Neutrophil (primary cell): ENCODE measurements around the gene GUCA1C.

Experiments
- H3K27ac ChIP-seq: fragments of 200-600 bp; sonication (generic); 2 replicates; pipeline ENCODE4 v1.5.1; 2016; ENCODE audit warnings: mild to moderate bottlenecking, moderate library complexity
- H3K27me3 ChIP-seq: fragments of 200-600 bp; sonication (generic); 2 replicates; pipeline ENCODE4 v1.6.0; 2016; ENCODE audit warnings: mild to moderate bottlenecking
- H3K36me3 ChIP-seq: fragments of 200-600 bp; sonication (generic); 2 replicates; pipeline ENCODE4 v1.5.1; 2017
- H3K4me1 ChIP-seq, 2 experiments: fragments of 200-600 bp in 1 of 2; sonication (generic) in 1 of 2; 1 replicate in 1 of 2; 2 replicates in 1 of 2; pipeline versions ENCODE4 v1.5.1 to v1.6.1; 2013 to 2016; ENCODE audit warnings: low read depth in 1 of 2, low read length in 1 of 2, mild to moderate bottlenecking in 1 of 2, moderate library complexity in 1 of 2; ENCODE audit not compliant: control insufficient read depth in 1 of 2, insufficient read depth in 1 of 2
- H3K4me3 ChIP-seq, 2 experiments: fragments of 200-600 bp in 1 of 2; sonication (generic) in 1 of 2; 1 replicate in 1 of 2; 2 replicates in 1 of 2; pipeline ENCODE4 v1.5.1; 2013 to 2016; ENCODE audit warnings: low read depth in 1 of 2, low read length in 1 of 2, mild to moderate bottlenecking in 1 of 2, moderate library complexity in 1 of 2
- H3K9me3 ChIP-seq: fragments of 200-600 bp; sonication (generic); 2 replicates; pipeline ENCODE4 v1.5.1; 2016
- TF ChIP-seq, protein P1 (sequence below): fragments of 200-600 bp; sonication (generic); IDR thresholded peaks from 2 replicates; pipeline ENCODE4 v1.5.1; 2016; ENCODE audit warnings: antibody characterized with exemption

GUCA1C gene

DNA sequence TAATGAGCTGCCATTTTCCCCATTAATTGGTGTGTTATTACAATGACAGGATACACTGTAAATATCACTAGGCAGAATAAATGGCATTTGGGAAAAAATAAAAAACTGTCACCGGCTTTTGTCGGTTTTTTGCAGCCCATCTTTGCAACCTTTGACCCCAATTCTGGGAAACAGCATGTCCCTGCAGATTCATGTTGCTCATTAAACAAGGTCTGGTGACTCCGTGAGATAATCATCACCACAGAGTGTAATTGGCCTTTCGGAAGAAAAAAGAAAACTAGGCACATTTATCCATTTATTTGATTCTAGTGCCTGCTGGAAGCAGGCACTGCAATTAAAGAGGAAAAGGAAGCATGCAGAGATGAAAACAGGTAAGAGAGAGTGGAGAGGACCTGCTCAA, 66.6 kb downstream of the GUCA1C start:
- Histone ChIP-seq H3K36me3 (no peaks in the 10 kb centered on the region), H3K4me3 (no peak overlapping the region), H3K4me1 (no peaks in the 10 kb centered on the region), H3K27me3 (no peaks in the 10 kb centered on the region), H3K9me3 (no peaks in the 10 kb centered on the region), H3K27ac (no peak overlapping the region)
- TF ChIP-seq, protein P1, sequence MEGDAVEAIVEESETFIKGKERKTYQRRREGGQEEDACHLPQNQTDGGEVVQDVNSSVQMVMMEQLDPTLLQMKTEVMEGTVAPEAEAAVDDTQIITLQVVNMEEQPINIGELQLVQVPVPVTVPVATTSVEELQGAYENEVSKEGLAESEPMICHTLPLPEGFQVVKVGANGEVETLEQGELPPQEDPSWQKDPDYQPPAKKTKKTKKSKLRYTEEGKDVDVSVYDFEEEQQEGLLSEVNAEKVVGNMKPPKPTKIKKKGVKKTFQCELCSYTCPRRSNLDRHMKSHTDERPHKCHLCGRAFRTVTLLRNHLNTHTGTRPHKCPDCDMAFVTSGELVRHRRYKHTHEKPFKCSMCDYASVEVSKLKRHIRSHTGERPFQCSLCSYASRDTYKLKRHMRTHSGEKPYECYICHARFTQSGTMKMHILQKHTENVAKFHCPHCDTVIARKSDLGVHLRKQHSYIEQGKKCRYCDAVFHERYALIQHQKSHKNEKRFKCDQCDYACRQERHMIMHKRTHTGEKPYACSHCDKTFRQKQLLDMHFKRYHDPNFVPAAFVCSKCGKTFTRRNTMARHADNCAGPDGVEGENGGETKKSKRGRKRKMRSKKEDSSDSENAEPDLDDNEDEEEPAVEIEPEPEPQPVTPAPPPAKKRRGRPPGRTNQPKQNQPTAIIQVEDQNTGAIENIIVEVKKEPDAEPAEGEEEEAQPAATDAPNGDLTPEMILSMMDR: no peak

DNA sequence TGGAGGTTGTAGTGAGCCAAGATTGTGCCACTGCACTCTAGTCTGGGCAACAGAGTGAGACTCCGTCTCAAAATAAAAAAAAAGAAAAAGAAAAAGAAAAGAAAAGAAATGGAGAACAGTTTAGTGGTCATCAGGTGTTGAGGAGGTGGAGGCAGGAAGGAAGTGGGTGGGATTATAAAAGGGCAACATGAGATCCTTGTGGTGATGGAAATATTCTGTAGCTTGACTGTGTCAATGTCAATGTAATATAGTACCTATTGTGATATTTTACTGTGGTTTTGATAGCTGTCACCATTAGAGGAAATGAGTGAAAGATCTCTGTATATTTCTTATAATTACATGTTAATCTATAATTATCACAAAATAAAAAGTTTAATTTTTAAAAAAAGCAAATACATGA, 70.3 kb downstream of the GUCA1C start:
- TF ChIP-seq, protein P1: no peak
- no peaks in the 10 kb centered on the region for H3K27me3 ChIP-seq
- no peaks in the 10 kb centered on the region for H3K36me3 ChIP-seq
- no peak overlapping the region for H3K27ac ChIP-seq
- no peaks in the 10 kb centered on the region for H3K9me3 ChIP-seq
- H3K4me3 ChIP-seq: no peak overlapping the region
- H3K4me1 ChIP-seq: no peaks in the 10 kb centered on the region

DNA sequence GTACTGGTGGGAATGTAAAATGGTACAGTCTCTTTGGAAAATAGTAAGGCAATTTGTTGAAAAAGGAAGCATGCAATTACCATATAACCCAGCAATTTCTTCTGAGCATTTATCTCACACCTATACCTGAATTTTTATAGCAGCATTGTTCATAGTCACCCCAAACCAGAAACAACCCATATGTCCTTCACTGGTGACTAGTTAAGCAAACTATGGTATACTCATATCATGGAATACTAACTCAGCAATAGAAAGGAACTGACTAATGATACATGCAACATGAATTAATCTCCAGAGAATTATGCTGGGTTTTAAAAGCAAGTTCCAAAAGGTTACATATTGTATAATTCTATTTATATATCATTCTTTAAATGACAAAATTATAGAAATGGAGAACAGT, 70.9 kb downstream of the GUCA1C start:
- H3K4me1 ChIP-seq: no peaks in the 10 kb centered on the region
- no peaks in the 10 kb centered on the region for H3K36me3 ChIP-seq
- no peaks in the 10 kb centered on the region for H3K9me3 ChIP-seq
- H3K27ac ChIP-seq: no peak overlapping the region
- no peak overlapping the region for H3K4me3 ChIP-seq
- no peaks in the 10 kb centered on the region for H3K27me3 ChIP-seq
- TF ChIP-seq, protein P1: no peak

DNA sequence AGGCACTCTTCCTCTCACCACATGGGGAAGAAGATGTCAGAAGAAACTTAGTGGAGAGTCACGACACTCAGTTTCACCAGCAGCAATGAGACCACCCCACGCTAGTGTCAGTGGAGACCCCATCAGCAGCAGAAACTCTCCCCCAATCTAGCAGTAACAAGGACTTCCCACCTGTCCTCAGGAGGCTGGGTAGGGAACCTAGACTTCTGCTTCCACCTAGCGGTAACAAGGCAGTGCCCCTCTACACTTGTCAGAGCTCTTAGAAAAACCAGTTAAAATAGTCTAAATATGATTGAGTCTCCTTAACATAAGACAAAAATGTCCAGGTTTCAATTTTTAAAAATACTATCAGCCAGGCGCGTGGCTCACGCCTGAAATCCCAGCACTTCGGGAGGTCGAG, 73.8 kb downstream of the GUCA1C start:
- H3K4me3 ChIP-seq: no peak overlapping the region
- no peak overlapping the region for H3K27ac ChIP-seq
- H3K4me1 ChIP-seq: no peaks in the 10 kb centered on the region
- TF ChIP-seq, protein P1: no peak
- no peaks in the 10 kb centered on the region for H3K9me3 ChIP-seq
- H3K36me3 ChIP-seq: no peaks in the 10 kb centered on the region
- H3K27me3 ChIP-seq: no peaks in the 10 kb centered on the region

DNA sequence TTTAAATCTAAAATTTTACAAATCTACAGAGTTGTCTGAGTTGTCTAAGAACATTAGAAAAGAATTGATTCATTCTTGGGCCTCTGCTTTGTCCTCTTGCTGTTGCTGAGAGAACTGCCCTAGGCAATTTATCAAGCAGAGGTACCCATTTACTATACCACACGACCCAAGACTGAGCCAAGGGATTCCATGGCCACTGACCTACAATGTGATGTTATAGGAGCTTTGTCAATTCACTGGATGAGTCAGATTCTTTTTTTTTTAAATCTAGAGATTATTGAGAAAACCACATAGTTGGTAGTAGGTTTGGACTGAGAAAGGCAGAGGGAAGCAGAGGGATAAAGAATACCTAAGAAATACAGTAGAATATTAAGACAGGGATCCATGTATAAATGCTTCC, 75.8 kb downstream of the GUCA1C start:
- H3K4me3 ChIP-seq: no peak overlapping the region
- no peaks in the 10 kb centered on the region for H3K27me3 ChIP-seq
- H3K27ac ChIP-seq: no peak overlapping the region
- TF ChIP-seq, protein P1: no peak
- no peaks in the 10 kb centered on the region for H3K4me1 ChIP-seq
- H3K9me3 ChIP-seq: no peaks in the 10 kb centered on the region
- no peaks in the 10 kb centered on the region for H3K36me3 ChIP-seq

DNA sequence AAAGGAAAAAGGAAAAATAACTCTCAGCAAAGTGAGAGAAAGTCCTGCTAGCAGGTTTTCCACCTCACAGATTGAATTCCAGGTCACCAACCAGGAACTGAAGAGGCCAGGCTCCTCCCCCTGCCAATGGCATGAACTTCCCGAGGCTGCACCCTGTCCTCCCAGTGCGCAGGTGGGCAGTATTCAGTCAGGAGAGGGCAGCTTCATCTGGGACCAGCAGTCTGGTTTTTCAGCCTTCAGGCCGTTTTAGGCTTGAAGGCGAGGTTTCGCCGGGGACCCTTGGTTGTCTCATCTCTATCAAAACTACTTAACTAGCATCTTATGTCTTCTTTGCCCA, 89.9 kb downstream of the GUCA1C start:
- no peaks in the 10 kb centered on the region for H3K36me3 ChIP-seq
- H3K9me3 ChIP-seq: no peaks in the 10 kb centered on the region
- no peak overlapping the region for H3K27ac ChIP-seq
- TF ChIP-seq, protein P1: no peak
- no peaks in the 10 kb centered on the region for H3K27me3 ChIP-seq
- no peak overlapping the region for H3K4me3 ChIP-seq
- H3K4me1 ChIP-seq: no peaks in the 10 kb centered on the region
